ENCODE data around the gene PDGFA. TPM values are rescaled to one million over a fixed set of nuclear protein-coding genes. Genes with fewer than 3 reads are reported as not detected.

Gene PDGFA
- total RNA-seq, result 10.4 and 11.3 TPM in 2 replicates

GRCh38 chr7:519484-520390, at the start of gene PDGFA:
PDGFA (minus strand) TSS chr7:519846; CDS start chr7:519001, 845 bp downstream.

Other genes starting within 250 kb of the PDGFA start
- not detected in 2 replicates for gene FOXL3, start 229.7 kb downstream of the PDGFA start, total RNA-seq
- gene DNAAF5, start 206.9 kb upstream of the PDGFA start, total RNA-seq, result 46.4 and 48.1 TPM in 2 replicates
- gene PRKAR1B, start 207.4 kb upstream of the PDGFA start, total RNA-seq, result 20.9 and 25.7 TPM in 2 replicates